ENCODE measurements around the gene HEATR5A.
"Not testable (repeated sequence)": the region's sequence is repeated elsewhere in the genome, so short reads cannot be mapped to it uniquely, and the experiment has no call there.

Gene HEATR5A

GRCh38 chr14:31243860-31244259 lies 176.5 kb downstream of the HEATR5A start:
- H3K27me3 ChIP-seq (ENCODE audit: low read depth, low read length), result no peaks in the 10 kb centered on the region
- peak overlapping the region; percentile 20; the same call in 1 of the 2 replicates for H3K4me2 ChIP-seq (ENCODE audit: low read length)
- no peak overlapping the region for H2AFZ ChIP-seq (ENCODE audit: low read depth, low read length)
- no peaks in the 10 kb centered on the region for H3K9me3 ChIP-seq (ENCODE audit: insufficient read depth, low read length)
- H3K36me3 ChIP-seq (replicated peaks; ENCODE audit: low read depth, low read length), result no peaks in the 10 kb centered on the region
- peaks cover 17% of the 10 kb centered on the region for H3K4me1 ChIP-seq (ENCODE audit: low read length)
- no peak overlapping the region for H3K4me3 ChIP-seq (ENCODE audit: low read length)
- H3K79me2 ChIP-seq (ENCODE audit: low read length), result no peaks in the 10 kb centered on the region
- H4K20me1 ChIP-seq (ENCODE audit: insufficient read depth, low read length), result no peaks in the 10 kb centered on the region
- no peak overlapping the region for H3K27ac ChIP-seq (ENCODE audit: low read length)
- H3K9ac ChIP-seq (ENCODE audit: low read length), result no peak overlapping the region
- TF ChIP-seq, protein P1, sequence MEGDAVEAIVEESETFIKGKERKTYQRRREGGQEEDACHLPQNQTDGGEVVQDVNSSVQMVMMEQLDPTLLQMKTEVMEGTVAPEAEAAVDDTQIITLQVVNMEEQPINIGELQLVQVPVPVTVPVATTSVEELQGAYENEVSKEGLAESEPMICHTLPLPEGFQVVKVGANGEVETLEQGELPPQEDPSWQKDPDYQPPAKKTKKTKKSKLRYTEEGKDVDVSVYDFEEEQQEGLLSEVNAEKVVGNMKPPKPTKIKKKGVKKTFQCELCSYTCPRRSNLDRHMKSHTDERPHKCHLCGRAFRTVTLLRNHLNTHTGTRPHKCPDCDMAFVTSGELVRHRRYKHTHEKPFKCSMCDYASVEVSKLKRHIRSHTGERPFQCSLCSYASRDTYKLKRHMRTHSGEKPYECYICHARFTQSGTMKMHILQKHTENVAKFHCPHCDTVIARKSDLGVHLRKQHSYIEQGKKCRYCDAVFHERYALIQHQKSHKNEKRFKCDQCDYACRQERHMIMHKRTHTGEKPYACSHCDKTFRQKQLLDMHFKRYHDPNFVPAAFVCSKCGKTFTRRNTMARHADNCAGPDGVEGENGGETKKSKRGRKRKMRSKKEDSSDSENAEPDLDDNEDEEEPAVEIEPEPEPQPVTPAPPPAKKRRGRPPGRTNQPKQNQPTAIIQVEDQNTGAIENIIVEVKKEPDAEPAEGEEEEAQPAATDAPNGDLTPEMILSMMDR (IDR thresholded peaks at IDR 0.05; ENCODE audit: low read depth, low read length), result no peak
- TF ChIP-seq EZH2phosphoT487 (IDR thresholded peaks at IDR 0.05; ENCODE audit: low read depth), result no peak

DNA sequence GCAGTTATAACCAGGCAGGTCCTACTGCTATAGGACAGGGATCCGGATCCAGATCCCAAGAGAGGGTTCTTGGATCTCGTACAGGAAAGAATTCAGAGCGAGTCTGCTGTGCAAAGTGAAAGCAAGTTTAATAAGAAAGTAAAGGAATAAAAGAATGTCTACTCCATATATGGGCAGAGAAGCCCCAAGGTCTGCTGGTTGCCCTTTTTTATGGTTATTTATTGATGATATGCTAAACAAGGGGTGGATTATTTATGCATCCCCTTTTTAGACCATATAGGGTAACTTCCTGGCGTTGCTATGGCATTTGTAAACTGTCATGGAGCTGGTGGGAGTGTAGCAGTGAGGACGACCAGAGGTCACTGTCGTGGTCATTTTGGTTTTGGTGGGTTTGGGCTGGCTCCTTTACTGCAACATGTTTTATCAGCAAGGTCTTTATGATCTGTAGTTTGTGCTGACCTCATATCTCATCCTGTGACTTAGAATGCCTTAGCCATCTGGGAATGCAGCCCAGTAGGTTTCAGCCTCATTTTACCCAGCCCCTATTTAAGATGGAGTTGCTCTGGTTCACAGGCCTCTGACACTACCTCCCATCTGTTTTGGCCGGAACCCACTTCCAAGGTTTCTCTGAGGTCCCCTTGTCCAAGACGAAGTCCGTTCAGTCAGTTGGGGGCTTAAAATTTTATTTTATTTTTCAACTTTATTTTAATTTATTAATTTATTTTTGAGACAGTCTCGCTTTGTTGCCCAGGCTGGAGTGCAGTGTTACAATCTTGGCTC lies 178.0 kb downstream of the HEATR5A start:
- H4K20me1 ChIP-seq (ENCODE audit: insufficient read depth, low read length); H3K27ac ChIP-seq (ENCODE audit: low read length); H3K27me3 ChIP-seq (ENCODE audit: low read depth, low read length); H3K79me2 ChIP-seq (ENCODE audit: low read length); H3K36me3 ChIP-seq (replicated peaks; ENCODE audit: low read depth, low read length); H3K9me3 ChIP-seq (ENCODE audit: insufficient read depth, low read length); H3K9ac ChIP-seq (ENCODE audit: low read length); H3K4me2 ChIP-seq (ENCODE audit: low read length); H3K4me3 ChIP-seq (ENCODE audit: low read length); H2AFZ ChIP-seq (ENCODE audit: low read depth, low read length): not testable (repeated sequence)
- peaks cover 17% of the 10 kb centered on the region for H3K4me1 ChIP-seq (ENCODE audit: low read length)

Data from OCI-LY3 (cell line).